Embryonic facial prominence (tissue), 1 donor: Measurements from ENCODE around the gene ARMC3.

Source experiments
- DNase-seq: peaks from one replicate; pipeline ENCODE4 v3.0.0-alpha.2; 2016; ENCODE audit errors: extremely low spot score

ARMC3 gene

GRCh38 chr10:22992621-22993020 is 64.8 kb downstream of the ARMC3 start:
- DNase-seq: no peak

- DNase-seq: no peak
These were observed 65.5 kb downstream of the ARMC3 start for GRCh38 chr10:22993314-22993713.

DNA sequence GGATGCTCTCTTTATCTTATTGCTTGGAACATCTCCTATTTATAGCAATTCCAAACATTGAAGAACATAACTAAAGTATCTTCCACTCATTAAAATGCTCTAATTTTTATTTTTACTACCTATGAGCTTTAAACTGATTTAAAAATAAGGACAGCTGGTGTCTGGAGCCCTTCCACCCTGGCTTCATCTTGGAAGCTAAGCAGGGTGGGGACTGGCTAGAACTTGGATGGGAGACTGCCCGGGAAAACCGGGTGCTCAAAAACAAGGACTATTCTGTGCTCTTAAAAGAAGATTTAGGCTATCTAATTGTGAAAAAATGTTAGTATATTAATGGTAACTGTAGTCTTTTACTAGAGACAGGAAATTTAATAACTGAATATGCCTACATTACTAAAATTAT is 69.2 kb downstream of the ARMC3 start:
- DNase-seq: no peak

- no peak for DNase-seq
These were observed 70.2 kb downstream of the ARMC3 start for GRCh38 chr10:22998091-22998490.

DNA sequence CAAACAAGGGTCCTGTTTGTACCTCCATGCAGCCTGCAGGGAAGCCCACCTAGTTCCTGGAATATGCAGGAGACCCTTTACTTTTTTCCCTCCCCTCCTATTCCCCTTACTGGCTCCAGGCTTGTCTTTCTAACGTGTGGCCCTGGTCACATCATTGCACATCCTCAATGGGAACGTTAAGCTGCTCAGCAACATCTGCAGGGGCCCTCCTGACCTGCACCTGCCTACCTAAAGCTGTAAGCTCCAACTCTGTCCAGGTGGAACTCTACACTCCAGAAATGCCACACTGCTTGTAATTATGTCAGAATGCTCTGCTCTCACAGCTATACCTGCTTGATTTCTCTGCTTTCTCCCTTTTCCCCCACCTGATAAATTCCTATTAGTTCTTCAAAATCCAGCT is 72.1 kb downstream of the ARMC3 start:
- no peak for DNase-seq

DNA sequence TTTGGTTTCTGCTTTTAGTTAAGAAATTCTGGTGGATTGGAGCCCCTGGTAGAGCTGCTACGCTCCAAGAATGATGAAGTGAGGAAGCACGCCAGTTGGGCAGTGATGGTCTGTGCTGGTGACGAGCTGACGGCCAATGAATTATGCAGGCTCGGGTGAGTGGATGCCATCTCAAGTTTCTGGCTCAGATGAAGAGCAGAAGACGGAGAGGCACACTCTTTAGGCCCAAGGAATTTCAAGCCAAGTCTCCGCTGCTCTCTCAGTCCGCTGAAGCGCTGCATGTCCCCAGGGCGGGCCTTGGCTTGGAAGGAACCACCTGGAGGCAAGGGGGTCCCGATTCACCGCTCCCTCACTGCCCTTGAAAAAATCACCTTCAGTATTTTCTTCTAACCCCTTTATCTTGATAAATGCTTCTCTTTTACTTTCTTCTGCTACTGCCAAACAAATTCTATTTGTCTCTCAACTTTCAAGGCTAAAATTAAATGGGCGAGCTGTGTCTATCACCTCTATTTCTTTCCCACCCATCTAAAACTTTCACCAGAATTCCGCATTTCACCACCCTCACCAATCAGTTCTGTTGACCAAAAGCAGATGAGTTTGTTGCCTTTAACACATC is 74.2 kb downstream of the ARMC3 start:
- DNase-seq: no peak

- DNase-seq: no peak
These were observed 77.3 kb downstream of the ARMC3 start for GRCh38 chr10:23005150-23005549.

- DNase-seq: no peak
These were observed 85.9 kb downstream of the ARMC3 start for GRCh38 chr10:23013581-23014335.

DNA sequence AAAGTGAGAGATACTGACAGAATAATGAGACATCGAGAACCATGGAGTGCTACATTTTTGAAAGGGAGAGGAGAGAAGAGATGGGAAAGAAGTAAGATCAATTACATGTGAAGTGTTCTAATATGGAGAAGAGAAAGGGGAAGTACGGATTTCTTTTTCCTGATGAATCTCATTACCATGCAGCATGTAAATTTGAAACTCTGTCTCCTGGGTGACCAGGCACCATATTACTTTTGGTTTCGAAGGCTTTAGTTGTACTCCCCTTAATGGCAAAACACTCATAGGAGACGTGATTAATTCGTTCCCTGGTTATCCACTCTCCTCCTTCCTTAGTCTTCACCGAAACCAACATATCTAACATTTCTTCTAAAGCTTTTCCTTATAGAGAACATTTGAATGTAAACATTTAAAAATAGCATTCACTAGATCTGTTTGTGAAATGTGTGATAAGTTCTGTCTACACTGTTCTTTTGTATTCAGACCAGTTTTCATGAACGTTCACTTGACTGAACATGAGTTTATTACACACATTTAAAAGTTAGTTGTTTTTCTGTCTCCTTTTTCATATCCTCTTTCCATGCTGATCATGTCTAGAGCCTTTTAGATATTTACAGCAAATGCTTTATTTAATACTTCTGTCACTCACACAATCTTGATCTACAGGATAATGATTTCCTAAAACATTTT is 87.3 kb downstream of the ARMC3 start:
- no peak for DNase-seq

GRCh38 chr10:23016636-23017035 is 88.8 kb downstream of the ARMC3 start:
- no peak for DNase-seq

GRCh38 chr10:23019633-23020032 is 91.8 kb downstream of the ARMC3 start:
- DNase-seq: no peak

DNA sequence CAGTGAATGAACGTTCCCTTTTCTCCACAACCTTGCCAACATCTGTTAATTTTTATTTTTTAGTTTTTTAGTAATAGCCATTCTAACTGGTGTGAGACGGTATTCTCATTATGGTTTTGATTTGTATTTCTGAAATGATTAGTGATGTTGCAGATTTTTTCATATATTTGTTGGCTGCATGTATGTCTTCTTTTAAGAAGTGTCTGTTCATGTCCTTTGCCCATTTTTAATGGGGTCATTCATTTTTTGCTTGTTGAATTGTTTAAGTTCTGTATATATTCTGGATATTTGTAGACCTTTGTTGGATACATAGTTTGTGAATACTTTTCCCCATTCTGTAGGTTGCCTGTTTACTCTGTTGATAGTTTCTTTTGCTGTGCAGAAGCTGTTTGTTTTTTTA is 93.6 kb downstream of the ARMC3 start:
- no peak for DNase-seq

GRCh38 chr10:23024002-23024401 is 96.1 kb downstream of the ARMC3 start:
- DNase-seq: no peak

DNA sequence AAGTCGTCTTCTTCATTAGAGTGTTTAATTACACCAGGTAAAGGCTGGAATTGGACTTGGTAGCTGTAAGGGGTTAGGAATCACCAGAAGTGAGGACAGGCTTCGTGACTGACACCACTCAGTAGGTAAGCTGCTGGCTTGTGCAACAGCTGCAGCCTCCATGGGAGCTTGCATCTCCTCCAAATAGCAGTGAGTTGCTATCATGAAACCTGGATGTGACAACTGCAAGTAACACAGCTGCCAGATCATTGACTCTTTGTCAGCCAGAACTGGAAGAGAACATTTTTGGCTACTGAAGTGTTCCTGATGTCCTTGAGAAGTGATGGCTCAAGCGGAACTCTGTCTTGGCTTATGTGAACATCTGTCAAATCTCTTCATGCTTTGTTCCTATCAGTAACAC is 103.5 kb downstream of the ARMC3 start:
- no peak for DNase-seq

GRCh38 chr10:23034790-23035189 is 106.9 kb downstream of the ARMC3 start:
- no peak for DNase-seq

GRCh38 chr10:23035569-23035968 is 107.7 kb downstream of the ARMC3 start:
- no peak for DNase-seq

GRCh38 chr10:23037152-23037551 is 109.3 kb downstream of the ARMC3 start:
- DNase-seq: no peak

DNA sequence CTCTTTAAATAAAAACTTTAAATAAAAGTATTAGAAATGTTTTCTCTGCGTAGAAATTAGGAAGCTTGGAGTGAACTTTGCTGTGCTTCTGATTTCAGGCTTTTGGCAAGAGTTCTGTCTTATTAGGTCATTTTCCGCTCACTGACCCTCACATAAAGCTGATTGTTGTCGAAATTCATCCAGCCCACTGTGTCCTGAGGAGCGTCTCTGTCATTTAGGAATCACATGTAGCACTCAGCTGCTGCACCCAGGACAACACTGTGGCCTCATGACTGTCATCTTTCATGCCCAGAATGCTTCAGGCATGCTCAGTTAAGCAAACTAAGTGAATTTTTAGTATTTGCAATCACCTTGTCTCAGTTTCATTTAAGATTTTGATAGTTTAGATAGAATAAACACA is 109.7 kb downstream of the ARMC3 start:
- no peak for DNase-seq

DNA sequence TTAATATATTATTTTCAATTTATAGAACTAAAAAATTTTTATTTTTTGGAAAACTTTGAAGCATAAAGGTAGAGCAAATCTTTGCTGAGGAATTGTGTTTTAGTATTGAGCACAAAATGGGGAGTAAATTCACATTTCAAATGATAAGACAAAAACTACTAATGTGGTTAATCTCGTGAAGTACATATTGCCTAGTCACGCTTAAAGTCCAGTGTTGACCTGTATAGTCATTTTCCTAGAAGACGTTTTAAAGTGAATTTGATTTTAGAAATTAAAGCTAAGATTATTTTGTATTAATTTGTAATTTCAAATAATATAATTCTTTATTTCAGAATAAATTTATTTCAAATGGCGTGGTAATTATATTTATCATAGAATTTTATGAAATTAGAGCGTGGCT is 110.3 kb downstream of the ARMC3 start:
- no peak for DNase-seq

GRCh38 chr10:23040002-23040401 is 112.1 kb downstream of the ARMC3 start:
- DNase-seq: no peak

- DNase-seq: no peak
These were observed 118.2 kb downstream of the ARMC3 start for GRCh38 chr10:23046027-23046426.

DNA sequence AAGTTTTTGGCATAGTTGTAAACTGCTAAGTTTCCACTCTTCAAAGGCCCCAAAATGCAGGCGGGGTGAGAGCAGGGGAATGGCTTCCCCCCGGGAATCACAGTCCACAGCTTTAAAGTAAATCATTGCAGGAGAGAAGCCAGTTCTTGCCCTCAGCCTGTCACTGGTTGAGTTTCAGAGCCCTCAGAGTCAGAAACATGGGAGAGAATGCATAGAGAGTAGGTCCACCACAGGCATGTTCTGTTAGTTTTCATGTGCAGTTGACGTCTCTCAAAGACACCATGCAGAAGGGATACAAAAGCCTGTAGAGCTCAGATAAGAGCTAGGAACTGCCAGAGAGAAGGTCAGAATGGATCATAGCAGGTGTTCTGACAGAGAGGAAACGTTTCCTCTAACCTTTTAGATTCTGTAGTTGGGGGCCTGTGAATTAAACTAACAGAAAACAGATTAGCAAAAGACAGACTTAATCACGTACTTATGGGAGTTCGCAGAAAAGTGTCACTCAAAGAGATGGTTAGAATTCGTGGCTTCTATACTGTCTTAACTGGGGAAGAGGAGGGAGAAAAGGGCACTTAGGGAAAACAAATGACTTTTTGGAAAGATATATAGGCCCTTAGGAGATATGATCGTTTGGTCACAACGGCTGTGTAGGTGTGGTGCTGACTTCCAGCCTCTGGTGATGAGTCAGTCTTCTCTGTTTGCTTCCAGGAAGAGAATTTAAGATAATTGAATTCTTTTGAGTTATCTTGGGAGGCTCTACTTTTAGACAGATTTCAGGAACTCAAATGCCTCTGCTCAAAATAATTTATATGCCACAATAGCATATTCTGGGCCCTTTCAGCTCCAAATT is 119.6 kb downstream of the ARMC3 start:
- DNase-seq: no peak
